HG03108 (cell line): ENCODE measurements around the gene RGP1.

Source experiments
- ATAC-seq: cut with Tn5 transposase; IDR thresholded peaks from one replicate; pipeline ENCODE4 v1.9.1; 2021; ENCODE audit warnings: moderate library complexity; ENCODE audit not compliant: unreplicated experiment

RGP1 gene

GRCh38 chr9:35767458-35767857 lies 18.4 kb downstream of the RGP1 start:
- no peak for ATAC-seq

GRCh38 chr9:35769763-35770162 lies 20.7 kb downstream of the RGP1 start:
- ATAC-seq, result no peak

DNA sequence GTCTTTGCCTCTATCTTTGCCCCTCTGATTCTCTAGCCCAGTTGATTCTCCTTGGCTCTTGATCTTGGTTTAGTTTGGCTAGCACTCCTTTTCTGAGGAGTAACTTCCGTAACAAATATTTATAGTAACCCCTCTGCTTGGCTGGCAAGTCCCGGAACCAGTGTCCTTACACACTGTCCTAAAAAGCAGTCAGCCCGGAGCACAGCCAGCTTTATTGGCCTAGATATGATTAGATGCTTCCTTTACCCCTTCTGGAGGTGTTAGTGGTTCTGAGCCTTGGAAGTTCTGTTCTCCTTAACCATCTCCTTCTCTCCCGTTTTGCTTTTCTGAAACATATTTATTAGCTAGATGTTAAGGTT lies 22.0 kb downstream of the RGP1 start:
- no peak for ATAC-seq

GRCh38 chr9:35771534-35771933 lies 22.4 kb downstream of the RGP1 start:
- ATAC-seq, result no peak

DNA sequence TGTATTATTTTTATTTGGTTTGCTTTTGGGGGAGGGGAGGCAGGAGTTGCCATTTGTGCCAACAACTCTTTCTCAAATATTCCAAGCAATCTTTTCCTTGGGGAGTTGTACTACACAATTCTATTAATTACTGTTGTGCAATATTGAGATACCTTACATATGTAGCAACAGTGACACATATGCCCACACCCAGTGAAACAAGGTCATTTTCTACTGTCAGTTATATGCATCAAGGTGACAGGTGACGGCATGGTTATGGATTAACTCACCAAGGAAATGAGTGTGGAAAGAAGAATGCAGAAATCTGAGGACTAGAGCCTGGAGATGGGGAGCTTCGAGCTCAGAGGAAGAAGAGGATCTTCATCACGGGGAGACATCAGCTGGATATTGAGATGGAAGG lies 22.9 kb downstream of the RGP1 start:
- ATAC-seq, result no peak

DNA sequence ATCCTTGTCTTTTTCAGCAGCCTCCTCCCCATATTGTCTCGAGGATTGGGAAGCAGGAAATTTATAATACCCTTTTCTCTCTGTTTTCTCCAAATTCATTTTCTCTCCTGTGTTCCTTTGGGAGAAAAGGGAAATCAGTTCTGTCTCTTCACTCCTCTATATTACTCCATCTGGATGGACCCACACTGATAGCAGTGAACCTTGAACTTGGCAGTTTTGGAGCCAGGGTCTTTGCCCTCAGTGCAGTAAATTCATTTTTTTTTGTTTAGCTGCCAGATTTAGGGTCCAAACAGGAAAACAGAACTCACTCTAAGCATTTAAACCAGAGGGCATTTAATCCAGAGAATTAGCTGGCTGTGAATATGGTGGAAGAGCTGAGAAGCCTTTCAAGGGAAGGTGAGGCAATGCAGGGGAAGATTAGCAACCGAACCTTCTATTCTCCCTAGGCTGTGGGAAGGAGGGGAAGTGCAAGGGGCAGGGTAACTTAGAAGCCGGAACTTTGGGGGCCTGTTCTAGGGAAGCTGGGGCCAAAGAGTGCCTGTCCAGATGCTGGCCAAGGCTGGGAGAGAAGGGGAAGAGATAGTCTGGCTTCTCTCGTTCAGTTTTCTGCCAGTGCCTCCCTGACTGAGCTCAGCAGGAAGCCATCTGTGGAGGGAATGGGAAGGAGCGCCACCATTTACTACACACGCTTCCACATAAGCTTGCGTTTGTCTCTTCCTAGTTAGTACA lies 26.0 kb downstream of the RGP1 start:
- ATAC-seq, result no peak

DNA sequence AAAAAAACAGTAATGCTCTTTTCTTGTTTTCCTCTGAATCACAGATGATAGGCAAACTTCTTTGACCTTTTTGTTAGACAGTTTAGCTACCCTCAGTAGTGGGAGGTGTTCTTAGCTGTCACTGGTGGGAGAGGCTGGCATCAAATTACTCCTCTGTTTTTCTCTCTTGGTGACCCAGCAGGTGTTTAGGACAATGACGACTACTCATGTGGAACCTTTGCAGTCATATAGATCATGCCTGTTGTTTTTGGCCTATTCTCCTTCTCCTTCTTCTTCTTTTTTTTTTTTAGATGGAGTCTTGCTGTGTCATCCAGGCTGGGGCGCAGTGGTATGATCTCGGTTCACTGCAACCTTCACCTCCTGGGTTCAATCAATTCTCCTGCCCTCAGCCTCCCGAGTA lies 26.9 kb downstream of the RGP1 start:
- no peak for ATAC-seq

DNA sequence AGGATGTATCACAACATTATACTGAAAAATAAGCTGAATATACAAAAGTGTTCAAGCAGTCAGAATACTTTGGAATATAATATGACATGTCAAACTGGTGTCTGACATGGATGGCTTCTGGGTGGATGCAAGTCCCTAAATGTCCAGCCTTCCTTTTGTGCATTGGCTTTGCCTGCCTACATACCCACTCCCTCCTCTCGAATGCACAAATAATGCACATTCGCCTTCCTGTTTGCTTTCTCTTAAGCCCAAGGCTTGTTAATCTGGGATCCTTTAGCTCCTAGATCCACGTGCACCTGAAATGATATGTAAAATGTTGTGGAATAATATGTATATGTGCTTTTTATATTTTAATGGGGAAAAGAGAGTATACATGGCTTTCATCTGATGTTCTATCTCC lies 29.4 kb downstream of the RGP1 start:
- ATAC-seq, result no peak

- ATAC-seq, result no peak
Measured at GRCh38 chr9:35781066-35781465, 32.0 kb downstream of the RGP1 start.

DNA sequence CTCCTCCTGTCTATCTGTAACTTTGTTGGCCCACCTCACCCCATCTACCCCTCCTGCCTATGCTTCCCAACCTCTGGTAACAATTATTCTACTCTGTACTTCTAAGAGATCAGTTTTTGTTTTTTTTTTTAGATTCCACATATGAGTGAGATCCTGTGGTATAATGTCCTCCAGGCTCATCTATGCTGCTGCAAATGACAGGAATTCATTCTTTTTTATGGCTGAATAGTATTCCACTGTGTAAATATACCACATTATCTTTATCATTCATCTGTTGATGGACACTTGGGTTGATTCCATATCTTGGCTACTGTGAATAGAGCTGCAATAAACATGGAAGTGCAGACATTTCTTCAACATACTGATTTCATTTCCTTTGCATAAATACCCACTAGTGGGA lies 34.3 kb downstream of the RGP1 start:
- ATAC-seq, result no peak

- no peak for ATAC-seq
Measured at GRCh38 chr9:35789541-35789940, 40.5 kb downstream of the RGP1 start.

- no peak for ATAC-seq
Measured at GRCh38 chr9:35790025-35790384, 40.9 kb downstream of the RGP1 start.

- no peak for ATAC-seq
Measured at GRCh38 chr9:35790385-35791296, 41.6 kb downstream of the RGP1 start.

- ATAC-seq, result no peak
Measured at GRCh38 chr9:35791297-35791921, 42.3 kb downstream of the RGP1 start, which contains the start of gene NPR2. Gene NPR2 (plus strand): TSS chr9:35791591. CDS start chr9:35792409, 818 bp downstream.

GRCh38 chr9:35792024-35792813 lies 43.1 kb downstream of the RGP1 start:
- no peak for ATAC-seq

DNA sequence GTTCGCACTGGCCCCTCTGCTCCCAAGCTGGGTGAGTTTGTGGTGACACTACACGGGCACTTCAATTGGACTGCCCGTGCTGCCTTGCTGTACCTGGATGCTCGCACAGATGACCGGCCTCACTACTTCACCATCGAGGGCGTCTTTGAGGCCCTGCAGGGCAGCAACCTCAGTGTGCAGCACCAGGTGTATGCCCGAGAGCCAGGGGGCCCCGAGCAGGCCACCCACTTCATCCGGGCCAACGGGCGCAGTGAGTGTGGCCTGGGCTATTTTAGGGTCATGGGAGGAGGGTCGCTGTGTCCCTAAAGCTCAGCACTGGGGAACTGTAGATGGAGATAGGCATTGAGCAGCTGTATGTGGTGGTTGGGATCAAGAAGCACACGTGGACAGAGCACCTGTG lies 43.7 kb downstream of the RGP1 start:
- no peak for ATAC-seq

DNA sequence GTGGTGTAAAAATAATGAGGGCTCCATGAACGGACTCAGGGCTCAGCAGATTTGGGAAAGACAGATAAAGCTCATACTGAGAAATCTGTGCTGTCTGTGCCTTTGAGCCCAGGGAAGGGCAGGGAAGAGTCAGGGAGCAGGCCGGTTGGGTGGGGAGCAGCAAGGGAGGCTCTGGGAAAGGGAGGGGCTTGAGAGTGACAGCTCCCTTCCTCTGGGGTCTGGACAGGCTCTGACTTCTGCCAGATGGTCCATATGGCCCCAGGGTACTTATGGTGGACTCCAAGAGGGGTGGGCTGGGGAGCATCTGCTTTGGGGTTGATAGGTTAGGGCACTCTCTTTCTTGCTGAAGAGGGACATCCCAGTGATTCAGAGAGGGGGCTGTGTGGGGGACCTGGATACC lies 44.4 kb downstream of the RGP1 start:
- ATAC-seq, result no peak

- no peak for ATAC-seq
Measured at GRCh38 chr9:35795695-35796094, 46.6 kb downstream of the RGP1 start.

DNA sequence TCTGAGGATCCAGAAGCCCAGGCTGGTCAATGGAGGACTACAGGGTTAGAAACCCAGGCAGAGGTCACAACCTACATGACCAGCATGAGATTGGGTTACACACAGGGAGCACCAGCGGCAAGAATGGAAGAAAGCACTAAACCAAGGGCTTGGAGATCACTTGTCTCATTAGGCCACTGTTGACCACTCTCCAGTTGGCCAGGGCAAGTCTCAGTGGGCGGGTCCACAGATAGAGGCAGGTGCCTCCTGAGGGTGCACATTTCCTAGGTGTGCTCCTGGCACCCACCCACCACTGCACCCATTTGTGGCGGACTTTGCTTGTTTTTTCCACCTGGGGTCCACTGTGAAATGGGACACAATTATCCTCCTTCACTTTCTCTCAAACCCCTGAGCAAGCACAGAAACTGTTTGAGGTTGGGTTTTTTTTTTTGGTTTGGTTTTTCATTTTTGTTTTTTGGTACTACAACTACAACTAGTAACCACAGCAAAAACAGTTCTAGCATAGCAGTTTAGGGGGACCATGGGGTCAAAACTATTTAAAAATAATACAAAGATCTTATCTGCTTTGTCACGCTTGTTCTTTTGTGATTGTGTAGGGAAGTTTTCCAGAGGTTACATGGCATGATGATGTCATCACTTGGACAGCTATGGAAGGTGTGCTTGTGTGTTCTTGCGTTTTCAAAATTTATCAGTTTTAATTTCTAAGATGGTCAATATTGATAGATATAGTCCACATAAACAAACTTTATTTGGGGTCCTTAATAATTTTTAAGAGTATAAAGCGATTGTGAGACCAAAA lies 48.4 kb downstream of the RGP1 start:
- no peak for ATAC-seq

- no peak for ATAC-seq
Measured at GRCh38 chr9:35798658-35799374, 49.7 kb downstream of the RGP1 start.
